Activated CD4-positive, alpha-beta T cell treated with anti-CD3 and anti-CD28 coated beads, Interleukin-2, amount 50 U/mL, for 16 hours (primary cell): ENCODE results near the gene LRRC71.

Experiments used
- DNase-seq: peaks from one replicate; pipeline ENCODE4 v3.0.0-alpha.2; 2020

LRRC71 gene

GRCh38 chr1:156893048-156893953 lies 27.1 kb upstream of the LRRC71 start, which contains the start of gene PEAR1:
TSS of gene PEAR1 (plus strand) at chr1:156893718. CDS start at chr1:156903927, 10,209 bp downstream.
- DNase-seq: no peak

GRCh38 chr1:156894001-156894400 lies 26.4 kb upstream of the LRRC71 start:
- no peak for DNase-seq

DNA sequence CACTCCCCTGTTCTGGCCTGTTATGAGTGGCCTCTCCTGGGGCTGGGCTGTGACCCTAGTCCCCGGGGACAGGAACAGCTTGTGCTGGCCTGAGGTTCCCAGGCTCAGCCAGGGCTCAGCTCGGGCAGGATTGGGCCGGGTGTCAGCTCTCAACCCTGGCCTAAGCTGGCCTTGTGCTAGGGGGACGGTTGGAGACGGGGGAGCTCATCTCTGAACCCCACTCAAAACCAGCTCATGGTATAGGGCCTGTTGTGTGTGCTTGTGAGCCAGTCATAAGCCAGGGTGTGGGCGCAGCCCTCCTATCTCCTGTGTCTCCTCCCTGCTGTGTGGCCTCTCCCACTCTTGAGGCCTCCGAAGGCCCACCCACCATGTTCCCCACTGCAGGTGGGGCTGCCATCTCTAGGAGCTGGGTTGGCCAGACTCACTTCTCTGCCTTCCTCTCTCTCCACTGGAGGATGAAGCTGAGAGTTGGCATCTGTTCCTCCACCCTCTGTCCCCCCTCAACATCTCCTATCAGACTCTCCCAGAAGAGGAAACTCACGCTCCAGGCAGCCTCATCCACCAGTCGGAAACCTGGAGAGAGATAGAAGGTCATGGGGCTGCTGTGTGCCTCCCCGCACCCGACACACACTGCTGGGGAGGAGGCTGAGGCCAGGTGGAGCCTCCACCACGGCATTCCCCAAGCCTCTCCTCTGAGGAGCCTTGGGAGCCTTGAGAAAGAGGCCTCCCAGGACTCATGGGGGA lies 25.5 kb upstream of the LRRC71 start:
- no peak for DNase-seq

DNA sequence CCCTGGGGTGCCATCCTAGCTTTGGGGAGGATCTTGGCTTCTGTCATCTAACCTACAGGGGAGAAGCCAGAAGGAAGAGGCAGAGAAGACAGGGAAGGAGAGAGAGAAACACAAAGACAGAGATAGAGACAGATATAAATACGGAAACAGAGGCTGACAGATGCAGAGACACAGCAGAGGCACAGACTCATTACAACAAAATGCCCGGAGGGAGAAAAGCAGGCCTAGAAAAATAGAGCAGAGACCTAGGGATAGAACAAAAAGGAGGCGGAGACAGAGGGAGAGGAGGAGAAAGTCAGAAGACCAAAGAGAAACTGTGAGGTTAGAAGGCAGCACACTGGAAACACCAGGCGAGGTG lies 25.0 kb upstream of the LRRC71 start:
- DNase-seq: no peak

GRCh38 chr1:156895927-156896326 lies 24.5 kb upstream of the LRRC71 start:
- no peak for DNase-seq

DNA sequence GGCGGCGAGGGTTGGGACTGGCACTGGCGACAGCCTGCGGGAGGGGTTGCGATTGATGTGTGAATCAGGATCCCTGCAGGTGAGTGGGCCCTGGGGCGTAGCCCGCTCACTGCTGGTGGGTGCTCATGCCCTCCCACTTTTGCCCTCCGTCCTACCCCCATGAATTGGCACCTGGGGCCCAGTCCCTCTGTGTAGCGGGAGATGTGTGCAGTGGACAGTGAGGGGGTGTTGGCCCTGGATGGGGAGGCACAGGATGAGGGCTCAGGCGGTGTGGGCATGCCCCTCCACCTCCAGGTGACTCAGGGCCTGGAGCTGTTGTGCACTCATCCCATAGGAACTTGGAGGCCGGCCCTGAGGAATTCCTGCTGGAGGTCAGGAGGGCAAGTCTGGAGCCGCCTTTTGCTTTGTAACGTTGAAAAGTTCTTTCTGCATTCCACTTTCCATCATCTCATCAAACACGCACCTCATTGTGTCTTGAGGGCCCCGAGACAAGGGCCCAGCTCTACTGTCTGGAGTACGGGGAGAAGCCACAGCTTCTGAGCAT lies 23.9 kb upstream of the LRRC71 start:
- DNase-seq: no peak

DNA sequence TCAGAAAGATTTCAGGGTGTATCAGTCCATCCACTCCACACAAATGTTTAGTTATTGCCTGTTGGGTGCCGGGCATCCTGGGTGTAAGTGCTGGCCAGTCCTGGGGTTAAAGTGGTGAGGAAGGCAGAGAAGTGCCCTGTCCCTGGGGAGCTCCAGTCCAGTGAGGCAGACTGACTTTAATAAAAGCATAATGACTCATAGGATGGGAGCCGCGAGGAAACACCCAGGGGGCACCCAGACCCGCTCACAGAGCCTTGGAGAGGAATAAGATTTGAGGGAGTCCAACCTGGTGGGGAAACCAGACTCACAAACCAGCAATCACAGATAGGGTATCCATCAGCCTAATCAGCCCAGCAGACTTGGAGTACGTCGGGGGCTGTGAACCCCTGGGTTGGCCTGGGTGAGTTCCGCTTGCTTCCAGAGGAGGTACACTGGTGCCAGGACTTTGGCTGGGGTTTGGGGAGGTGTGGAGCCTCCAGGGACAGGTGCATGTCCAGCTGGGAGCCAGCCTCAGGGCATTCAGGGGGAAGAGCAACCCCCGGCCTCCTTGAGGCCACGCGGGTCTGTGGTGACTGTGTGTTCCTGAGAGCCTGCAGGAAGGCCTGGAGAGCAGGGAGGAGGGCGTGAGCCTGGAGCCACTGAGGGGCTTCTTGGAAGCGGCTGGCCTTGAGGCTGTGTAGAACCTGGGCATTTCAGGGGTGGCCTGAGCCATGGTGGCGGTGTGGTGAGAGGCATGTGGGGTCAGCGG lies 23.2 kb upstream of the LRRC71 start:
- DNase-seq: no peak

DNA sequence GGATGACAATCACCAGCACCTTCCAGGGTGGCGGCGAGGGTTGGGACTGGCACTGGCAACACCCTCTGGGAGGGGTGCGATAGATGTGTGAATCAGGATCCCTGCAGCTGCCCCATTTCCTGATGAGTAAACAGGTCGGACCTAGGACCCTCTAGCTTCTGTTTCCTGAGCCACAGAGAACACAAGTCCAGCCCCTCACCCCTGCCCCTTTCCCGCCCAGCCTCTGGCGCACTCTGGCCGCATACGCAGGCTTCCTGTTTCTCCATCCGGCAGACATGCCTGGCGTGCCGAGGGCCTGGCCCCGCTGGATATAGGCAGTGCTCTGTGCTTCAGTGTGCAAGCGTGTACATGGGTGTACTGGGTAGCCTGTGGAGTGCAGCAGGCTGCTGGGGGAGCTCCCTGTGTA lies 22.3 kb upstream of the LRRC71 start:
- no peak for DNase-seq

- no peak for DNase-seq
Measured at GRCh38 chr1:156898971-156899664, 21.3 kb upstream of the LRRC71 start.

GRCh38 chr1:156899956-156900718 lies 20.3 kb upstream of the LRRC71 start:
- no peak for DNase-seq

- DNase-seq: no peak
Measured at GRCh38 chr1:156900896-156901589, 19.4 kb upstream of the LRRC71 start.

GRCh38 chr1:156901590-156901900 lies 18.9 kb upstream of the LRRC71 start:
- no peak for DNase-seq

- DNase-seq: no peak
Measured at GRCh38 chr1:156901966-156902915, 18.2 kb upstream of the LRRC71 start.

DNA sequence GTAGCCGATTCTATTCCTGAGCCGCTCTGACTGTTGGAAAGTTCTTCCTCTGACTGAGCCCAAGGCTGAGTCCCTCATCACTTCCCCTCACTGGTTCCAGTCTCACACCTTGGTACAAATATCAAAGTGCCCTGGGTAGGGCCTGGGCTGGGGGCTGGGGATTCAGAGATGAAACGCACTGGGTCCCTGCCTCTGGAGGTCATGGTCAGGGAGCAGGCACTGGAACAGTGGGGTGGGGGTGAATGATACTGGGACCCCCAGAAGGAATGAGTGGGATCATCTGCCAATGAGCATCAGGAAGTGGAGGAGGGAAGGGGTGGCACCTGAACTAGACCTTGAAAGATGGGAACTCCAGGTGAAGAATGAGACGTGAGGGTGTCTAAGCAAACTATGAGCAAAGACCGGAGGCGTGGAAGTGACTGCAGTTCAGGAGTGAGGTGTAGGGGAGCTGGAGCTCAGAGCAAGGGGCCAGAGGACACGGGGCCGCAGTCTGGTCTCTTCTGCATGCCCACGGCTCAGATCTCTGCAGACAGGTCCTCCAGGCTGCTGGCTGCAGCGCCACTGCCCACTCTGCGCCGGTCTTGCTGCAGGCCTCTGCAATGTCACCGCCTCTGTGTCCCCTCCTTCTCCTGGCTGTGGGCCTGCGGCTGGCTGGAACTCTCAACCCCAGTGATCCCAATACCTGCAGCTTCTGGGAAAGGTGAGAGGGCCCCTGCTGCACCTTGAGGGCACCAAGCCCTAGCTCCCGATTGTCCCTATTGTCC lies 16.9 kb upstream of the LRRC71 start:
- DNase-seq: no peak

GRCh38 chr1:156904187-156904959 lies 16.1 kb upstream of the LRRC71 start:
- no peak for DNase-seq

DNA sequence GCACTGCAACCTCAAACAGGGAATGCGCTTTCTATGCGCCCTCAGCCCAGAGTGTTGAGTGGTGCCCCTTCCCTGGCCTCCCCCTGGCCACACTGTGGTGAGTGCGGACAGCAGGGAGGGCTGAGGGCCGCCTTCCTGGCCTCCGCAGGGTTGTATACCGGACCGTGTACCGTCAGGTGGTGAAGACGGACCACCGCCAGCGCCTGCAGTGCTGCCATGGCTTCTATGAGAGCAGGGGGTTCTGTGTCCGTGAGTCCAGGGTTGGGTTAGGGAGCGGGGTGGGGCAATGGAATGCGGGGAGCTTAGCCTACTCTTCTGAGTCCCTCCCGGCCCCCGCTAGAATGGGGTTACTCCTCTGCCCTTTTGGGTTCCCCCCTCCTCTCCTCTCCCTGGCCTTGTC lies 15.3 kb upstream of the LRRC71 start:
- no peak for DNase-seq

GRCh38 chr1:156905651-156906050 lies 14.8 kb upstream of the LRRC71 start:
- no peak for DNase-seq

GRCh38 chr1:156906206-156906906 lies 14.1 kb upstream of the LRRC71 start:
- no peak for DNase-seq
